ENCODE results near the gene BSN.

- no peak for TF ChIP-seq EZH2 (IDR thresholded peaks at IDR 0.05; ENCODE audit: low read length, missing control alignments)
- TF ChIP-seq CTCF (conservative IDR thresholded peaks at IDR 0.05 in 1 of 2, IDR thresholded peaks at IDR 0.05 in 1 of 2; ENCODE audit: low read depth in 1 of 2, low read length in 2 of 2), result no peak
Measured at GRCh38 chr3:49644684-49645083, 90.4 kb downstream of the BSN start.

Data from fibroblast of lung (primary cell).